Measurements from ENCODE around the gene PLGRKT. TPM values are rescaled to one million over a fixed set of nuclear protein-coding genes. Genes with fewer than 3 reads are reported as not detected.

Gene PLGRKT
- total and polyA plus RNA-seq, 11 donors, result 20.8 to 37.2 (median 31.0) TPM

DNA sequence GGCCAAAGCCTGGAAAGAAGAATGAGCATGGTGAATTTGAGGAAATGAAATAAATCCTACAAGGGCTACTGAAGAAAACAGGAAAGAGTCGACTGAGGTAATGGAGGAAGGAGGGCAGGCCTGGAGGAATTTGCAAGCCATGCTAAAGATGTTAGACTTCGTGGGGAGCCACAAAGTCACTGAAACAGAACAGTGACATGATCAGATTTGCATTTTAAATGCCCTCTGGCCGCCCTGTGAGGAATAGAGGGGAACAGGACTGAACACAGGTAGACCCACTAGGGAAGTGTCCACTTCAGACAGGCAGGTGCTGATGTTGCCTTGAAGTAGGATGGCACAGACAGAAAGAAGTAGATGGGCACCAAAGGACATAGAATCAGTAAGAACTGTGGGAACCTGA lies 55.2 kb downstream of the PLGRKT start:
- peaks cover 0 to 7% (median 0%) of the 10 kb centered on the region in 9 donors for H3K36me3 ChIP-seq
- no peak for ATAC-seq
- H3K27ac ChIP-seq, result no peak overlapping the region
- DNase-seq, result no peak
- H3K9me3 ChIP-seq, result no peaks in the 10 kb centered on the region
- H3K27me3 ChIP-seq, result no peaks in the 10 kb centered on the region
- 81 to 87% (median 83%) methylated on average over 3 of the region's 3 CpGs for WGBS, 4 donors
- no peak for TF ChIP-seq POLR2A (IDR thresholded peaks at IDR 0.05)
- TF ChIP-seq, protein P1, sequence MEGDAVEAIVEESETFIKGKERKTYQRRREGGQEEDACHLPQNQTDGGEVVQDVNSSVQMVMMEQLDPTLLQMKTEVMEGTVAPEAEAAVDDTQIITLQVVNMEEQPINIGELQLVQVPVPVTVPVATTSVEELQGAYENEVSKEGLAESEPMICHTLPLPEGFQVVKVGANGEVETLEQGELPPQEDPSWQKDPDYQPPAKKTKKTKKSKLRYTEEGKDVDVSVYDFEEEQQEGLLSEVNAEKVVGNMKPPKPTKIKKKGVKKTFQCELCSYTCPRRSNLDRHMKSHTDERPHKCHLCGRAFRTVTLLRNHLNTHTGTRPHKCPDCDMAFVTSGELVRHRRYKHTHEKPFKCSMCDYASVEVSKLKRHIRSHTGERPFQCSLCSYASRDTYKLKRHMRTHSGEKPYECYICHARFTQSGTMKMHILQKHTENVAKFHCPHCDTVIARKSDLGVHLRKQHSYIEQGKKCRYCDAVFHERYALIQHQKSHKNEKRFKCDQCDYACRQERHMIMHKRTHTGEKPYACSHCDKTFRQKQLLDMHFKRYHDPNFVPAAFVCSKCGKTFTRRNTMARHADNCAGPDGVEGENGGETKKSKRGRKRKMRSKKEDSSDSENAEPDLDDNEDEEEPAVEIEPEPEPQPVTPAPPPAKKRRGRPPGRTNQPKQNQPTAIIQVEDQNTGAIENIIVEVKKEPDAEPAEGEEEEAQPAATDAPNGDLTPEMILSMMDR (IDR thresholded peaks at IDR 0.05), result no peak
- peaks cover 0 to 3% (median 0%) of the 10 kb centered on the region in 12 donors for H3K4me1 ChIP-seq
- H3K4me3 ChIP-seq, result no peak overlapping the region
- intact Hi-C loops (cut with DNase I), result no loop called here

GRCh38 chr9:5375790-5376477 lies 61.8 kb downstream of the PLGRKT start:
- intact Hi-C loops (cut with DNase I), result no loop called here
- peaks cover 0 to 2% (median 0%) of the 10 kb centered on the region in 9 donors for H3K36me3 ChIP-seq
- H3K9me3 ChIP-seq, result no peaks in the 10 kb centered on the region
- 79 to 85% (median 81%) methylated on average over 6 of the region's 6 CpGs for whole genome bisulfite sequencing, 4 donors
- H3K4me1 ChIP-seq, result peaks cover 0 to 10% (median 0%) of the 10 kb centered on the region in 12 donors
- DNase-seq (no peak), ATAC-seq (no peak)
- no peak overlapping the region for H3K27ac ChIP-seq
- no peak overlapping the region for H3K4me3 ChIP-seq
- no peaks in the 10 kb centered on the region for H3K27me3 ChIP-seq
- no peak for TF ChIP-seq POLR2A (IDR thresholded peaks at IDR 0.05)
- TF ChIP-seq, protein P1 (IDR thresholded peaks at IDR 0.05), result no peak

DNA sequence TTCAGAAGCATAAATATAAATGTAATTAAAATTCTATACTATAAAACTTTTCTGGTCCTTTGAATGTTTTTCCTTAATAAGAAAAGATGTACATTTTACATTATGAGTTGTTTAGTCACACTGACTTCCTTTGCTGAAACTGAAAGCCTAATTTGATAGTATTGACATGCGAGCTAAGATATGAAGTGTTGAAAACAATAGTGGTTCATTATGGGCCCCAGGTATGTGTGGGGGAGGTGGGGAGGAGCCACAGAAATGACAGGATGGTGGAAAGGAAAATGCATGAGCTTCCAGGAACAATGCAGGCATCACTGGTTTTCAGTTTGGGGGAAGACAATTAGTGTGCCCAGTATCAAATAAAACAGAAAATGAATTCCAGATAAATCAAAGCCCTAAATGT lies 62.6 kb downstream of the PLGRKT start:
- intact Hi-C loops (cut with DNase I), result no loop called here
- no peak for ATAC-seq
- no peak for DNase-seq
- no peak overlapping the region for H3K27ac ChIP-seq
- H3K4me3 ChIP-seq, result no peak overlapping the region
- H3K36me3 ChIP-seq, result no peaks in the 10 kb centered on the region
- WGBS, 4 donors, result 42 to 53% (median 48%) methylated on average over 1 of the region's 1 CpG
- TF ChIP-seq, protein P1 (IDR thresholded peaks at IDR 0.05), result no peak
- TF ChIP-seq POLR2A (IDR thresholded peaks at IDR 0.05), result no peak
- peaks cover 0 to 10% (median 0%) of the 10 kb centered on the region in 12 donors for H3K4me1 ChIP-seq
- no peaks in the 10 kb centered on the region for H3K9me3 ChIP-seq
- no peaks in the 10 kb centered on the region for H3K27me3 ChIP-seq

- Histone ChIP-seq H3K4me1 (peaks cover 0 to 14% (median 0%) of the 10 kb centered on the region in 12 donors), H3K27ac (no peak overlapping the region), H3K9me3 (peaks cover 0 to 10% (median 0%) of the 10 kb centered on the region in 12 donors), H3K36me3 (peaks cover 0 to 8% (median 0%) of the 10 kb centered on the region in 9 donors), H3K27me3 (no peaks in the 10 kb centered on the region), H3K4me3 (no peak overlapping the region)
- ATAC-seq (no peak), DNase-seq (no peak)
- intact Hi-C loops (cut with DNase I), result no loop called here
- WGBS, 4 donors, result 54 to 65% (median 57%) methylated on average over 3 of the region's 3 CpGs
- no peak for TF ChIP-seq POLR2A (IDR thresholded peaks at IDR 0.05)
- TF ChIP-seq, protein P1 (IDR thresholded peaks at IDR 0.05), result no peak
These were observed 73.3 kb downstream of the PLGRKT start for GRCh38 chr9:5364294-5365024.
